Stimulated activated CD4-positive, alpha-beta T cell treated with anti-CD3 and anti-CD28 coated beads, TNF-alpha, amount 100 ng/mL, for 24 hours (primary cell): ENCODE measurements around the gene PDE4D.
"Not testable (repeated sequence)": the region's sequence is repeated elsewhere in the genome, so short reads cannot be mapped to it uniquely, and the experiment has no call there.

Source experiments
- DNase-seq, 3 experiments: peaks; one replicate each; pipeline ENCODE4 v3.0.0-alpha.2; 2020; ENCODE audit warnings: low read depth in 3 of 3

Gene PDE4D

GRCh38 chr5:59332236-59332973, 561.1 kb downstream of the PDE4D start:
- DNase-seq, result no peak

GRCh38 chr5:59330680-59331079, 562.8 kb downstream of the PDE4D start:
- DNase-seq, result no peak

- DNase-seq, result no peak
Measured at GRCh38 chr5:59328709-59329296, 564.7 kb downstream of the PDE4D start.

- no peak for DNase-seq
Measured at GRCh38 chr5:59327191-59327980, 566.1 kb downstream of the PDE4D start.

GRCh38 chr5:59326596-59326995, 566.9 kb downstream of the PDE4D start:
- DNase-seq, result no peak

- no peak for DNase-seq
Measured at GRCh38 chr5:59325070-59325469, 568.5 kb downstream of the PDE4D start.

- no peak for DNase-seq
Measured at GRCh38 chr5:59322894-59323293, 570.6 kb downstream of the PDE4D start.

GRCh38 chr5:59322058-59322457, 571.5 kb downstream of the PDE4D start:
- DNase-seq, result no peak

- no peak for DNase-seq
Measured at GRCh38 chr5:59321642-59322041, 571.9 kb downstream of the PDE4D start.

- no peak for DNase-seq
Measured at GRCh38 chr5:59320420-59320819, 573.1 kb downstream of the PDE4D start.

GRCh38 chr5:59319250-59319649, 574.3 kb downstream of the PDE4D start:
- no peak for DNase-seq

- no peak for DNase-seq
Measured at GRCh38 chr5:59317774-59318205, 575.7 kb downstream of the PDE4D start.

- DNase-seq, result no peak
Measured at GRCh38 chr5:59317023-59317773, 576.3 kb downstream of the PDE4D start.

GRCh38 chr5:59312223-59312622, 581.3 kb downstream of the PDE4D start:
- DNase-seq, result no peak

- not testable (repeated sequence) for DNase-seq
Measured at GRCh38 chr5:59308685-59309084, 584.8 kb downstream of the PDE4D start.

GRCh38 chr5:59303289-59303716, 590.2 kb downstream of the PDE4D start:
- not testable (repeated sequence) for DNase-seq

- not testable (repeated sequence) for DNase-seq
Measured at GRCh38 chr5:59302509-59302908, 591.0 kb downstream of the PDE4D start.

GRCh38 chr5:59301727-59302126, 591.8 kb downstream of the PDE4D start:
- DNase-seq, result no peak

GRCh38 chr5:59300930-59301329, 592.6 kb downstream of the PDE4D start:
- DNase-seq, result no peak

GRCh38 chr5:59299006-59299405, 594.5 kb downstream of the PDE4D start:
- DNase-seq, result no peak

- no peak for DNase-seq
Measured at GRCh38 chr5:59296317-59297264, 596.9 kb downstream of the PDE4D start.
